ENCODE measurements around the gene HNF1A. TPM values are rescaled to one million over a fixed set of nuclear protein-coding genes. Genes with fewer than 3 reads are reported as not detected.

The HNF1A gene
- total and polyA plus RNA-seq, 2 donors (not counting 3 experiments of a cell fraction or from before 2014, with no cell fraction given) = not detected

GRCh38 chr12:121009741-121010140 lies 31.4 kb downstream of the HNF1A start:
- CTCF ChIA-PET = interaction anchor here (0.8 to 1.2 kb wide), 3 partner anchors 38 to 427 kb away, joined by 3 to 4 read pairs (median 4); no protein-coding TSS in a partner anchor
- dilution Hi-C loops (cut with MboI; ENCODE audit: extremely low pct_ligation_motif_present, low sequenced_read_pairs) = no loop called here
- FAIRE-seq (no peak), DNase-seq (ENCODE audit: low read depth, low spot score) (no peak)
- no TSS peak for BruUV-seq (replicated peaks)
- Histone ChIP-seq H3K4me3 (replicated peaks in 1 of 3; ENCODE audit: insufficient read depth in 1 of 3, low read depth in 1 of 3, low read length in 3 of 3) (no peak overlapping the region), H3K9me3 (replicated peaks; ENCODE audit: control insufficient read depth, insufficient read depth, low read length) (no peaks in the 10 kb centered on the region), H3K9ac (replicated peaks; ENCODE audit: extremely low read depth, insufficient read depth, low read length) (no peak overlapping the region), H3K9me1 (replicated peaks; ENCODE audit: control insufficient read depth, extremely low read depth, insufficient read depth, low read length) (no peaks in the 10 kb centered on the region), H3K79me2 (ENCODE audit: control insufficient read depth, insufficient read depth, low read length) (no peaks in the 10 kb centered on the region), H4K20me1 (replicated peaks; ENCODE audit: control insufficient read depth, extremely low read depth, insufficient read depth, low read length) (no peaks in the 10 kb centered on the region), H3K4me1 (ENCODE audit: control insufficient read depth, extremely low read depth, insufficient read depth, low read length) (no peaks in the 10 kb centered on the region), H2AFZ (ENCODE audit: low read depth, low read length) (no peak overlapping the region), H3K27ac (ENCODE audit: insufficient read depth, low read depth, low read length) (no peak overlapping the region), H3K27me3 (ENCODE audit: control insufficient read depth in 2 of 2, insufficient read depth in 2 of 2, low read length in 2 of 2) (no peaks in the 10 kb centered on the region), H3K4me2 (ENCODE audit: insufficient read depth, low read length) (no peak overlapping the region), H3K36me3 (ENCODE audit: control insufficient read depth in 2 of 2, extremely low read depth in 1 of 2, insufficient read depth in 2 of 2, low read length in 2 of 2) (peaks cover 3 to 24% of the 10 kb centered on the region in 2 experiments)
- intact Hi-C loops (cut with micrococcal nuclease) = no loop called here
- TF ChIP-seq CTCF (IDR thresholded peaks at IDR 0.05; ENCODE audit: extremely low read depth in 1 of 2, insufficient read depth in 1 of 2, low read depth in 1 of 2, low read length in 2 of 2) (peak in 1 of 2 donors; percentile 3), POLR2AphosphoS5 (IDR thresholded peaks at IDR 0.05; ENCODE audit: insufficient read depth, low read depth, low read length) (no peak), POLR2A (IDR thresholded peaks at IDR 0.05; ENCODE audit: low read depth, low read length) (no peak), EZH2 (IDR thresholded peaks at IDR 0.05; ENCODE audit: borderline replicate concordance, low read depth, low read length, severe bottlenecking) (no peak), FOS (IDR thresholded peaks at IDR 0.05; ENCODE audit: borderline replicate concordance, insufficient read depth, low read length) (no peak), JUN (IDR thresholded peaks at IDR 0.05; ENCODE audit: borderline replicate concordance, insufficient read depth, insufficient read length, low read depth) (no peak)
- POLR2A ChIA-PET = no interaction called here

- intact Hi-C loops (cut with micrococcal nuclease) (no loop called here), dilution Hi-C loops (cut with MboI; ENCODE audit: extremely low pct_ligation_motif_present, low sequenced_read_pairs) (no loop called here)
- no peak for TF ChIP-seq FOS (IDR thresholded peaks at IDR 0.05; ENCODE audit: borderline replicate concordance, insufficient read depth, low read length)
- H3K27ac ChIP-seq (ENCODE audit: insufficient read depth, low read depth, low read length) = no peak overlapping the region
- ChIA-PET CTCF (no interaction called here), POLR2A (no interaction called here)
- no peak overlapping the region for H3K4me2 ChIP-seq (ENCODE audit: insufficient read depth, low read length)
- H3K27me3 ChIP-seq (ENCODE audit: control insufficient read depth in 2 of 2, insufficient read depth in 2 of 2, low read length in 2 of 2) = no peaks in the 10 kb centered on the region
- no peak overlapping the region for H3K4me3 ChIP-seq (replicated peaks in 1 of 3; ENCODE audit: insufficient read depth in 1 of 3, low read depth in 1 of 3, low read length in 3 of 3)
- no peaks in the 10 kb centered on the region for H3K9me1 ChIP-seq (replicated peaks; ENCODE audit: control insufficient read depth, extremely low read depth, insufficient read depth, low read length)
- peaks cover 3% of the 10 kb centered on the region for H3K4me1 ChIP-seq (ENCODE audit: control insufficient read depth, extremely low read depth, insufficient read depth, low read length)
- FAIRE-seq = no peak
- DNase-seq (ENCODE audit: low read depth, low spot score) = no peak
- H4K20me1 ChIP-seq (replicated peaks; ENCODE audit: control insufficient read depth, extremely low read depth, insufficient read depth, low read length) = no peaks in the 10 kb centered on the region
- no peak overlapping the region for H3K9ac ChIP-seq (replicated peaks; ENCODE audit: extremely low read depth, insufficient read depth, low read length)
- no peak overlapping the region for H2AFZ ChIP-seq (ENCODE audit: low read depth, low read length)
- H3K36me3 ChIP-seq (ENCODE audit: control insufficient read depth in 2 of 2, extremely low read depth in 1 of 2, insufficient read depth in 2 of 2, low read length in 2 of 2) = peaks cover 3 to 23% of the 10 kb centered on the region in 2 experiments
- no TSS peak for BruUV-seq (replicated peaks)
- H3K9me3 ChIP-seq (replicated peaks; ENCODE audit: control insufficient read depth, insufficient read depth, low read length) = no peaks in the 10 kb centered on the region
- peaks cover 8% of the 10 kb centered on the region for H3K79me2 ChIP-seq (ENCODE audit: control insufficient read depth, insufficient read depth, low read length)
These were observed 32.5 kb downstream of the HNF1A start for GRCh38 chr12:121010860-121011259.

Measured in endothelial cell of umbilical vein (primary cell).